ENCODE data around the gene GRAMD4.

The GRAMD4 gene

GRCh38 chr22:46695346-46696228, 75.4 kb downstream of the GRAMD4 start:
- no peak for DNase-seq

GRCh38 chr22:46696229-46696518, 76.0 kb downstream of the GRAMD4 start:
- no peak for DNase-seq

GRCh38 chr22:46696614-46697013, 76.4 kb downstream of the GRAMD4 start:
- DNase-seq: no peak

- no peak for DNase-seq
Observed at GRCh38 chr22:46697811-46698515, 77.8 kb downstream of the GRAMD4 start.

GRCh38 chr22:46699091-46699490, 78.9 kb downstream of the GRAMD4 start:
- no peak for DNase-seq

GRCh38 chr22:46701262-46701661, 81.1 kb downstream of the GRAMD4 start:
- no peak for DNase-seq

- DNase-seq: no peak
Observed at GRCh38 chr22:46703171-46703995, 83.2 kb downstream of the GRAMD4 start.

- DNase-seq: no peak
Observed at GRCh38 chr22:46703996-46704370, 83.8 kb downstream of the GRAMD4 start.

GRCh38 chr22:46706060-46706459, 85.9 kb downstream of the GRAMD4 start:
- DNase-seq: no peak

GRCh38 chr22:46707305-46707704, 87.1 kb downstream of the GRAMD4 start:
- DNase-seq: no peak

GRCh38 chr22:46707827-46708570, 87.8 kb downstream of the GRAMD4 start:
- no peak for DNase-seq

GRCh38 chr22:46708766-46709330, 88.7 kb downstream of the GRAMD4 start:
- no peak for DNase-seq

GRCh38 chr22:46710806-46711205, 90.6 kb downstream of the GRAMD4 start:
- DNase-seq: no peak

- DNase-seq: no peak
Observed at GRCh38 chr22:46712288-46712687, 92.1 kb downstream of the GRAMD4 start.

GRCh38 chr22:46714550-46714949, 94.4 kb downstream of the GRAMD4 start:
- DNase-seq: no peak

GRCh38 chr22:46719921-46720320, 99.7 kb downstream of the GRAMD4 start:
- DNase-seq: no peak

GRCh38 chr22:46721501-46722085, 101.4 kb downstream of the GRAMD4 start:
- no peak for DNase-seq

- DNase-seq: no peak
Observed at GRCh38 chr22:46723882-46724281, 103.7 kb downstream of the GRAMD4 start.

- no peak for DNase-seq
Observed at GRCh38 chr22:46725096-46725495, 104.9 kb downstream of the GRAMD4 start.

- DNase-seq: no peak
Observed at GRCh38 chr22:46726066-46726985, 106.1 kb downstream of the GRAMD4 start.

GRCh38 chr22:46726986-46727317, 106.8 kb downstream of the GRAMD4 start:
- DNase-seq: no peak

All from SW 1271 (cell line).